HepG2 (cell line): ENCODE measurements around the gene ZDHHC16. TPM values are rescaled to one million over a fixed set of nuclear protein-coding genes. Genes with fewer than 3 reads are reported as not detected.
A peak's percentile ranks its signal among the peaks of the same experiment; 100 is the strongest.

ENCODE experiments used
- FOXC1 ChIP-seq: sonication (generic); formaldehyde crosslinking; IDR thresholded peaks from 2 replicates; pipeline ENCODE4 v1.8.0; 2022; ENCODE audit warnings: mild to moderate bottlenecking, missing genetic modification reagents, borderline replicate concordance
- MTERF4 ChIP-seq: sonication (generic); formaldehyde crosslinking; IDR thresholded peaks from 2 replicates; pipeline ENCODE4 v1.8.0; 2023; ENCODE audit warnings: mild to moderate bottlenecking, missing genetic modification reagents
- MXD4 ChIP-seq: IDR thresholded peaks from 2 replicates; pipeline ENCODE4 v1.6.1; 2016; ENCODE audit warnings: mild to moderate bottlenecking, missing biosample characterization, missing genetic modification reagents
- MYC ChIP-seq: sonication (generic); formaldehyde crosslinking; IDR thresholded peaks from 2 replicates; pipeline ENCODE4 v1.9.0; 2021; ENCODE audit warnings: missing genetic modification reagents, borderline replicate concordance
- NR2F1 ChIP-seq, 2 experiments: fragments of 450-650 bp in 1 of 2; formaldehyde crosslinking in 1 of 2; IDR thresholded peaks; 2 replicates each; pipeline versions ENCODE4 v1.5.0 to v1.6.1; 2016 to 2020; ENCODE audit warnings: mild to moderate bottlenecking in 1 of 2, missing compliant biosample characterization in 1 of 2, missing genetic modification reagents in 1 of 2, moderate library complexity in 1 of 2
- NRL ChIP-seq: sonication (generic); formaldehyde crosslinking; IDR thresholded peaks from 2 replicates; pipeline ENCODE4 v1.5.0; 2020; ENCODE audit warnings: missing genetic modification reagents, mild to moderate bottlenecking, moderate library complexity, borderline replicate concordance
- PAF1 ChIP-seq: IDR thresholded peaks from 2 replicates; pipeline ENCODE4 v1.6.1; 2016; ENCODE audit warnings: missing genetic modification reagents, missing compliant biosample characterization
- PAXIP1 ChIP-seq: sonication (generic); formaldehyde crosslinking; conservative IDR thresholded peaks from 2 replicates; pipeline ENCODE4 v1.4.0; 2020; ENCODE audit warnings: mild to moderate bottlenecking, missing genetic modification reagents, moderate library complexity
- PCBP2 ChIP-seq: fragments of 200-400 bp; formaldehyde crosslinking; optimal IDR thresholded peaks from 2 replicates; pipeline ENCODE3; 2018; ENCODE audit warnings: low read length, low read depth; ENCODE audit not compliant: poor library complexity, severe bottlenecking
- PHF21A ChIP-seq: sonication (generic); formaldehyde crosslinking; IDR thresholded peaks from 2 replicates; pipeline ENCODE4 v1.5.0; 2020; ENCODE audit warnings: mild to moderate bottlenecking, missing genetic modification reagents
- PLRG1 ChIP-seq: fragments of 450-650 bp; conservative IDR thresholded peaks from 2 replicates; pipeline ENCODE4 v1.6.1; 2016
- SMC3 ChIP-seq: IDR thresholded peaks from 2 replicates; pipeline ENCODE4 v1.6.1; 2011; ENCODE audit warnings: low read length, improper control_type of control experiment
- ZBTB14 ChIP-seq: sonication (generic); formaldehyde crosslinking; IDR thresholded peaks from 2 replicates; pipeline ENCODE4 v1.4.0; 2020; ENCODE audit warnings: missing genetic modification reagents
- ZBTB39 ChIP-seq: sonication (generic); formaldehyde crosslinking; IDR thresholded peaks from 2 replicates; pipeline ENCODE4 v1.5.0; 2020; ENCODE audit warnings: missing genetic modification reagents
- ZNF431 ChIP-seq: sonication (generic); formaldehyde crosslinking; IDR thresholded peaks from 2 replicates; pipeline ENCODE4 v1.9.0; 2022; ENCODE audit warnings: missing genetic modification reagents, low read depth, mild to moderate bottlenecking, borderline replicate concordance
- ZNF446 ChIP-seq: sonication (generic); formaldehyde crosslinking; IDR thresholded peaks from 2 replicates; pipeline ENCODE4 v1.5.0; 2020; ENCODE audit warnings: mild to moderate bottlenecking, missing genetic modification reagents
- ZNF614 ChIP-seq: IDR thresholded peaks from 2 replicates; pipeline ENCODE4 v1.6.1; 2018; ENCODE audit warnings: missing biosample characterization, missing genetic modification reagents, inconsistent platforms, borderline replicate concordance
- ZZZ3 ChIP-seq: sonication (generic); formaldehyde crosslinking; IDR thresholded peaks from 2 replicates; pipeline ENCODE4 v1.4.0; 2020; ENCODE audit warnings: missing genetic modification reagents, mild to moderate bottlenecking, borderline replicate concordance
- polyA plus RNA-seq, 8 experiments: library from polyadenylated mRNA; depleted of rRNA in 3 of 8; stranded (reverse) in 7 of 8; unstranded in 1 of 8; fragments of >200 nt; fragmentation: Illumina TruSeq in 4 of 8; extraction: Trizol in 4 of 8; gene quantifications; 2 replicates each; pipeline versions ENCODE4 v1.2.1 to v1.2.3, GENCODE V29; 2011 to 2016; ENCODE audit warnings: low read depth in 4 of 8, missing spikeins in 1 of 8, mixed read lengths in 1 of 8; ENCODE audit not compliant: insufficient read depth in 1 of 8
- total RNA-seq, 5 experiments: library from RNA; depleted of rRNA; stranded (reverse); fragments of >200 nt; fragmentation: Illumina TruSeq; extraction: Trizol; gene quantifications; 2 replicates each; pipeline ENCODE4 v1.2.3, GENCODE V29; 2016; ENCODE audit warnings: low read depth in 1 of 5

The ZDHHC16 gene
- total and polyA plus RNA-seq, 2 of the 13 experiments (the other 11 are each of a cell fraction or from before 2014, with no cell fraction given): 40.8 to 41.8 TPM

GRCh38 chr10:97498076-97498840 is 52.3 kb downstream of the ZDHHC16 start, which contains the start of gene MMS19 (continued):
- TF ChIP-seq PCBP2 (no peak), PLRG1 (no peak), ZNF431 (no peak; the same call in 1 of the 2 replicates), FOXC1 (peak; percentile 74; the same call in 1 of the 2 replicates), ZZZ3 (CRISPR knock-in tag) (no peak), PAF1 (no peak), MYC (peak; percentile 17; the same call in 1 of the 2 replicates), ZNF614 (CRISPR knock-in tag) (peak; percentile 47; the same call in 1 of the 2 replicates), PHF21A (CRISPR knock-in tag) (peak; percentile 49; the same call in 1 of the 2 replicates), SMC3 (no peak), ZBTB39 (CRISPR knock-in tag) (no peak), ZNF446 (CRISPR knock-in tag) (no peak; the same call in 1 of the 2 replicates), NR2F1 (CRISPR knock-in tag; IDR thresholded peaks at IDR 0.05) (no peak), MXD4 (CRISPR knock-in tag) (peak; percentile 73), PAXIP1 (CRISPR knock-in tag) (no peak; the same call in 1 of the 2 replicates), MTERF4 (CRISPR knock-in tag) (peak; percentile 57; the same call in 1 of the 2 replicates), ZBTB14 (CRISPR knock-in tag) (no peak), NRL (CRISPR knock-in tag) (no peak; the same call in 1 of the 2 replicates)
